Fibroblast of skin of right biceps (primary cell): Measurements from ENCODE around the gene MAGEB6.
"Not testable (repeated sequence)": the region's sequence is repeated elsewhere in the genome, so short reads cannot be mapped to it uniquely, and the experiment has no call there.

Experiments
- DNase-seq: peaks from one replicate; pipeline ENCODE4 v3.0.0-alpha.2; 2013

MAGEB6 gene, protein sequence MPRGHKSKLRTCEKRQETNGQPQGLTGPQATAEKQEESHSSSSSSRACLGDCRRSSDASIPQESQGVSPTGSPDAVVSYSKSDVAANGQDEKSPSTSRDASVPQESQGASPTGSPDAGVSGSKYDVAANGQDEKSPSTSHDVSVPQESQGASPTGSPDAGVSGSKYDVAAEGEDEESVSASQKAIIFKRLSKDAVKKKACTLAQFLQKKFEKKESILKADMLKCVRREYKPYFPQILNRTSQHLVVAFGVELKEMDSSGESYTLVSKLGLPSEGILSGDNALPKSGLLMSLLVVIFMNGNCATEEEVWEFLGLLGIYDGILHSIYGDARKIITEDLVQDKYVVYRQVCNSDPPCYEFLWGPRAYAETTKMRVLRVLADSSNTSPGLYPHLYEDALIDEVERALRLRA

DNA sequence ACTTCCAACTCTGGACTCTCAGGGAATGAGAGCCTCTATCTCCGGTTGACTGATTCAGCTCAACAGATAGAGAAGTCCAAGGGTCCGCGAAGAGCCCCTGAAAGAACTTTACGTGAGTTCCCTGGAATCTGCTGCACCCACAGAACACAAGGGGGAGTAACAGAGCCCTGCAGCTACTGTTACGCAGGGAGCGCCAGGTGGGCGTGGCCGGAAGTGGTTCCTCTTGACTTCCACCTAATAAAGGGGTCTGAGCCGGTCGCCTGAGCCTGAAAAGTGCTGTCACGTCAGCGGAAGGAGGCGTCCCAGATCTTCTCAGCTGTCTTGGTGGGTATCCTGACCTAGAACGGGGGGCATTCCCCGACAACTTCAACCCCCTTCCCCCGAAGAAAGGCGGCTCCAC lies at the start of gene MAGEB6:
Gene MAGEB6 (plus strand): TSS at position 237 of the 400 bp plus-strand sequence. CDS start 1,407 bp downstream, outside the sequence.
- no peak for DNase-seq

DNA sequence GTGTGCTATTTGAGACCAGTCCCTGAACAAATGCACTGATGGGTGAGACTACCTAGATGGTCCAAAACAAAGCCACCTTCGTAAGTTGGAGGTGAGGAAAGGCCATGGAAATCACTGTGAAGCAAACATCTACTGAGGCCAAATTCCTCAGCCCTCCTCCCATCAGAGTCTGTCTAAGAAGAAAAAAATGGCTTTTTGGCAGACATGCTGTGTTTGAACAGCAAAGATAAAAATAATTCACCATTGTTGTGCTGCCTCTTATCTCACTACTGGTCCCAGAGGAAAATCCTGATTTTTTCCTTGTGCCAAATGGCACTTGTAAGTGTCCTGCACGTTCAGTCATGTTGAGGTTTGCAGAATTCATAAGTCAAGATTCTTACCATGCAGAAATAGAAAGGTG lies 46.2 kb upstream of the MAGEB6 start:
- DNase-seq, result no peak

DNA sequence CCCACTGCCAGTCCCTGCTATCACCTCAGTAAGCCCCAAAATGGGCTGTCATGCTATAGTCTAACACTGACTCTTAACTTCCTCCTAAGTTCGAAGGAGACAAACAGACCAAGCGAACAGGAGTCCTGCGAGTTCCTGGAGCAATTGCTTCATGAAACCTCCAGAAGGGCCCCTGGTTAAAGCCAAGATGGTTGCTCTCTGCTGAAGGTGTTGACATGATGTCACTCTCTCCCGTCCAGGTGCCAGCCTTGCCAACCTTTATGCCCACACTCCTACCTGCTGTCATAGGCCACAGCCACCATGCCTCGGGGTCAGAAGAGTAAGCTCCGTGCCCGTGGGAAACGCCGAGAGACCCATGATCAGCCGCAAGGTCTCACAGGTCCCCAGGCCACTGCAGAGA lies 31.9 kb upstream of the MAGEB6 start, which contains the start of gene MAGEB6B:
Gene MAGEB6B (plus strand): TSS at position 301 of the 400 bp plus-strand sequence. CDS start 0 bp downstream, at position 301.
- DNase-seq, result no peak

GRCh38 chrX:26203561-26203960 lies 11.3 kb downstream of the MAGEB6 start:
- DNase-seq, result no peak

DNA sequence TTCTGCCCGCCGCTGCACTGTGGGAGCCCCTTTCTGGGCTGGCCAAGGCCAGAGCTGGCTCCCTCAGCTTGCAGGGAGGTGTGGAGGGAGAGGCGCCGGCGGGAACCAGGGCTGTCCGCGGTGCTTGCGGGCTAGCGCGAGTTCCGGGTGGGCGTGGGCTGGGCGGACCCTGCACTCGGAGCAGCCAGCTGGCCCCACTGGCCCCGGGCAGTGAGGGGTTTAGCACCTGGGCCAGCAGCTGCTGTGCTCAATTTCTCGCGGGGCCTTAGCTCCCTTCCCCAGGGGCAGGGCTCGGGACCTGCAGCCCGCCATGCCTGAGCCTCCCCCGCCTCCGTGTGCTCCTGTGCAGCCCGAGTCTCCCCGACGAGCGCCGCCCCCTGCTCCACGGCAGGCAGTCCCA lies 12.5 kb downstream of the MAGEB6 start:
- DNase-seq, result not testable (repeated sequence)

GRCh38 chrX:26208012-26208411 lies 15.8 kb downstream of the MAGEB6 start:
- DNase-seq, result no peak

- no peak for DNase-seq
These were observed 23.6 kb downstream of the MAGEB6 start, which contains the start of gene MAGEB5 for GRCh38 chrX:26215869-26216268. TSS of gene MAGEB5 (plus strand) at chrX:26216169. CDS start at chrX:26217302, 1,133 bp downstream.

- no peak for DNase-seq
These were observed 27.1 kb downstream of the MAGEB6 start for GRCh38 chrX:26219351-26219750.

GRCh38 chrX:26234177-26234576 lies 41.9 kb downstream of the MAGEB6 start:
- DNase-seq, result no peak
